ENCODE results near the gene TAS2R8.

DNA sequence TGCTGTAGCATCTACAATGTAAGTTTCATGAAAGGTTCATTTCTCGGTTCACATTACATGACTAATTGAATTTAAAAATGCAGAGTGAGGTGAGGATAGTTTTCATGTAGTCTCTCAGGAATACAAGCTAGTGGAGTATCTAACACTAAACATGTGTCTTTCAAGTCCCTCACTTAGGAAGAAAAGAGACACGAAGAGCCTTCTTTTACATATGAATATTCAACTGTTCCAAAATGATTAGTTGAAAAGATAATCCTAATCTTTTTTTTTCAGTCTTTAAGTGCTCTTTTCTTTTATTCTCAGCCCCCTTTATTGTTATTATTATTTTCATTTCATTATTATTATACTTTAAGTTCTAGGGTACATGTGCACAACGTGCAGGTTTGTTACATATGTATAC lies 31.4 kb upstream of the TAS2R8 start:
- TF ChIP-seq, protein P1, sequence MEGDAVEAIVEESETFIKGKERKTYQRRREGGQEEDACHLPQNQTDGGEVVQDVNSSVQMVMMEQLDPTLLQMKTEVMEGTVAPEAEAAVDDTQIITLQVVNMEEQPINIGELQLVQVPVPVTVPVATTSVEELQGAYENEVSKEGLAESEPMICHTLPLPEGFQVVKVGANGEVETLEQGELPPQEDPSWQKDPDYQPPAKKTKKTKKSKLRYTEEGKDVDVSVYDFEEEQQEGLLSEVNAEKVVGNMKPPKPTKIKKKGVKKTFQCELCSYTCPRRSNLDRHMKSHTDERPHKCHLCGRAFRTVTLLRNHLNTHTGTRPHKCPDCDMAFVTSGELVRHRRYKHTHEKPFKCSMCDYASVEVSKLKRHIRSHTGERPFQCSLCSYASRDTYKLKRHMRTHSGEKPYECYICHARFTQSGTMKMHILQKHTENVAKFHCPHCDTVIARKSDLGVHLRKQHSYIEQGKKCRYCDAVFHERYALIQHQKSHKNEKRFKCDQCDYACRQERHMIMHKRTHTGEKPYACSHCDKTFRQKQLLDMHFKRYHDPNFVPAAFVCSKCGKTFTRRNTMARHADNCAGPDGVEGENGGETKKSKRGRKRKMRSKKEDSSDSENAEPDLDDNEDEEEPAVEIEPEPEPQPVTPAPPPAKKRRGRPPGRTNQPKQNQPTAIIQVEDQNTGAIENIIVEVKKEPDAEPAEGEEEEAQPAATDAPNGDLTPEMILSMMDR (IDR thresholded peaks at IDR 0.05; ENCODE audit: insufficient read depth, low read length): no peak
- no peak for TF ChIP-seq POLR2AphosphoS5 (IDR thresholded peaks at IDR 0.05; ENCODE audit: low read depth)
